Measurements from ENCODE around the gene TNN. TPM values are rescaled to one million over a fixed set of nuclear protein-coding genes. Genes with fewer than 3 reads are reported as not detected.
"Not testable (repeated sequence)": the region's sequence is repeated elsewhere in the genome, so short reads cannot be mapped to it uniquely, and the experiment has no call there.

The TNN gene
- total RNA-seq, 1 donor from 2014 or later, result not detected

DNA sequence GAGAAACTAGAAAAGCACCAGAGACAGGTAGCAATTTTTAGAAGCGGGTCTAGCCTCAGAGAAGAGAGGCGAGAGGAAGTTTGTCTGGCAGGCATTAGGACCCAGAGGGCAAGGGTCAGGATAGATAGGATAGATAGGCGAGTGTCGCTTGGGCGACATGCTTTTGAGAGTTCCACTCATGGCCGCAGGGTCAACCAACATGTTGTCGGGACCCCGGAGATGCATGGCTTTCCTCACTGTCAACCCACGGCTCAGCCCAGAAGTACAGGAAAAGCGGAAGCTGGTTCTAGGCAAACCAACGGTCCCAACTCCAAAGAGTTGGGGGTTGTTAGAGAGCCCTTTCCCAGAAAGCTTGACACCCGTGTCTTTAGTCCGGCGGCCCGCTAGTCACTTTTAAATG, 38.9 kb downstream of the TNN start:
- not testable (repeated sequence) for DNase-seq (ENCODE audit: low read depth, low spot score)

DNA sequence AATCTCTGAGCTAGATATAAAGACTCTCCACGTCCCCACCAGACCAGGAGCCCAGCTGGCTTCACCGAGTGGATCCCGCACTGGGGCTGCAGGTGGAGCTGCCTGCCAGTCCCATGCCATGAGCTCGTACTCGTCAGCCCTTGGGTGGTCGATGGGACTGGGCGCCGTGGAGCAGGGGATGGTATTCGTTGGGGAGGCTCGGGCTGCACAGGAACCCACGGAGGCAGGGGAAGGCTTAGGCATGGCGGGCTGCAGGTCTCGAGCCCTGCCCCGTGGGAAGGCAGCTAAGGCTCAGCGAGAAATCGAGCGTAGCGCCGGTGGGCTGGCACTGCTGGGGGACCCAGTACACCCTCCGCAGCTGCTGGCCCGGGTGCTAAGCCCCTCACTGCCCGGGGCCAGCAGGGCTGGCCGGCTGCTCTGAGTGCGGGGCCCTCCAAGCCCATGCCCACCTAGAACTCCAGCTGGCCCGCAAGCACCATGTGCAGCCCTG, 40.7 kb downstream of the TNN start:
- not testable (repeated sequence) for DNase-seq (ENCODE audit: low read depth, low spot score)

- DNase-seq (ENCODE audit: low read depth, low spot score), result no peak
Measured at GRCh38 chr1:175114996-175115395, 47.4 kb downstream of the TNN start.

- DNase-seq (ENCODE audit: low read depth, low spot score), result no peak
Measured at GRCh38 chr1:175116210-175116798, 48.7 kb downstream of the TNN start.

- DNase-seq (ENCODE audit: low read depth, low spot score), result no peak
Measured at GRCh38 chr1:175116903-175117302, 49.3 kb downstream of the TNN start.

- DNase-seq (ENCODE audit: low read depth, low spot score), result no peak
Measured at GRCh38 chr1:175118375-175119367, 51.0 kb downstream of the TNN start.

DNA sequence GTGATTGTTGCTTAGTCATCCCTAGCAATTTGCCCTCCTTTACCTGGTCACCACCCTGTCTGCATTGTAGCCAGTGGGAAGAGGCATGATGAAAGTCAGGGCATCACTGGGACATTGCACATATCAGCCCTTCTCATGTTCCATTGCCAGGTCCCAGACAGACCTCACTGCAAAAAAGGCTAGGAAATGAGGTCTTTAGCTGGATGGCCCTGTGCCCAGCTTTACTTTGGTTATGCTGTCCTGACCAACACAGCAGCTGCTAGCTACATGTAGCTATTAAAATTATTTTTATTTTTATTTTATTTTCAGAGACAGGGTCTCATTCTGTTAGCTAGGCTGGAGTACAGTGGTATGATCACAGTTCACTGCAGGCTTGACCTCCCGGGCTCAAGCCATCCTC, 52.9 kb downstream of the TNN start:
- no peak for DNase-seq (ENCODE audit: low read depth, low spot score)

- no peak for DNase-seq (ENCODE audit: low read depth, low spot score)
Measured at GRCh38 chr1:175124861-175125260, 57.2 kb downstream of the TNN start.

DNA sequence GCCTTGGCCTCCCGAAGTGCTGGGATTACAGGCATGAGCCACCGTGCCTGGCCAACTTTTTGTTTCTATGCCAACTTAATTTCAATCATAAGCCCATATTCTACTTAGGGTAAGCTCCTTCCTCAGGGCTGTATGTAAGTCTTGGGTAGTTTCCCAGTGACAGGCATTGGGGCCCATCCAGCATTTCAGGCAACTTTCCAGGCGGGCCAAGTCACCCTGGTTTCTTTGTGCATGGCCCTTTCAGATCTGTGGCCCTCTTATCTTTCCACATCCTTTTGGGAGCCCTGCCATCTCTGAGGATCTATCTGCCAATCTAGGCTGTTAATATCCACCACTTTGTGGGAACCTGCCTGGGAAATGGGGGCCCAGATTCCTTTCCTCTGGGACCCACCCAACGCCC, 58.7 kb downstream of the TNN start:
- DNase-seq (ENCODE audit: low read depth, low spot score), result no peak

DNA sequence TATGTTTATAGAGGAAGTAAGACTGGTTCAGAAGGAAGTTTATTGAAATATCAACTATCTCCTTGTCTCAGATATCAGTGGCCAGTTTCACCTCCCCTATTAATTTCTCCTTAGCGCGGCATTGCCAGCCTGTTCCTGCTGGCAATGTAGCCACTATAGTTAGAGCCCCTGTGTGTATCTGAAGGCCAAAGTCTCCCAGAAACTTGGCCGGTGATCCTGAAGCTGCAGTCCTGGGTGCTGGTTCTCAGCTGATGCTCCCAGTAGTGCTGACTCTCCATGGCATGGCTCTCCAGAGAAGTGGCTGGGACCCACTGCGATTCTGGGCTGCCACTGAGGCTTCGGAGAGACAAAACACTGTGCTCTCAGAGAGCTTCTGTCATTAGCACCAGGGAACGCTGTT, 59.9 kb downstream of the TNN start:
- DNase-seq (ENCODE audit: low read depth, low spot score), result no peak

DNA sequence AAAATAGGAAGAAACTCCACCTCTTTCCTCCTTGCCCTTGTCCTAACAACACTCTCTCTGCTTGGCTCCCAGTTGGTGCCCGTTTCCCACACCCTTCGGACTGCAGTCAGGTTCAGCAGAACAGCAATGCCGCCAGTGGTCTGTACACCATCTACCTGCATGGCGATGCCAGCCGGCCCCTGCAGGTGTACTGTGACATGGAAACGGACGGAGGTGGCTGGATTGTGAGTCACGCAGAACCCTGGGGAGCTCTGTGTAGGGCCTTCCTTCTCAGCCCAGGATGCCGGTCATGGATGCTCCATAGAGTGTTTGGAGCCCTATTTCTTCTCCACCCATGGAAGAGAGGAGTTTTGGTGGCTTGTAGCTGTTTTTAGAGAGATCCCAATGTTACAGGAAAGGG, 60.9 kb downstream of the TNN start:
- DNase-seq (ENCODE audit: low read depth, low spot score), result no peak

DNA sequence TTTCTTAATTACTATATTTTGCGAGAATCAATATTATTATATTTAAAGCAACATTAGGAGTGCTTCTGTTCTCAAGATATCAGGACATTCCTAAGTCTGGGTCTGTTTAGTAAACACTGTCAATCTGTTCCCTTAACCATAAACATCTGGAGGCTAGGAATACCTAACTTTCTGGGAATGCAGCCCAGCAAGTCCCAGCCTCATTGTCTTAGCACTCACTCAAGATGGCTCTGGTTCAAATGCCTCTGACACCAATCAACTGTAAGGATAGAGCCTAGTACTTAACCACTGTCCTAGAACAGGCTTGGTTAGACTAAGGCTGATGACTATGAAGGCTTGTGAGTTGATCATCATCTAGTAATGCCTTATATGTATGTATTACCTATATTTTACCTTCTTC, 61.5 kb downstream of the TNN start:
- no peak for DNase-seq (ENCODE audit: low read depth, low spot score)

GRCh38 chr1:175129644-175129996, 62.0 kb downstream of the TNN start:
- no peak for DNase-seq (ENCODE audit: low read depth, low spot score)

GRCh38 chr1:175129997-175130648, 62.5 kb downstream of the TNN start:
- DNase-seq (ENCODE audit: low read depth, low spot score), result no peak

GRCh38 chr1:175130649-175131045, 63.0 kb downstream of the TNN start:
- DNase-seq (ENCODE audit: low read depth, low spot score), result no peak

DNA sequence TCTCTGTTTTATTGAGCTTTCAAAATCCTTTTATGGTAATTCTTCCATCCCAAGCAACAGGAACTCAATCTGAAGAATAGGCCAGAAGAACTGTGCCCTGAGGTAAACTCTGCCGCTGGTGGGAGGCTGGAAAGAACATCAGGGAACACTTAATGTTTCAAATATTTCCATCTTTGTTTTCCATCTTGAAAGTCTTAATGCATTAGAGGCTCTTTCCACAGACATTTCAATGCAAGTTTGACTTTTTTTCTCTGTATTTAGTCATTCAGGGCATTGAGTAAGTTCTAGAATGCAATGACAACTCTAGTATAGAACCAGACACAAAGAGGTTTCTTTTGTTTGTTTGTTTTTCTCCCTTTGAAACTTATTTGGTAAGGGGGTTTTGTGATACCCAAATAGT, 63.5 kb downstream of the TNN start:
- DNase-seq (ENCODE audit: low read depth, low spot score), result no peak

DNA sequence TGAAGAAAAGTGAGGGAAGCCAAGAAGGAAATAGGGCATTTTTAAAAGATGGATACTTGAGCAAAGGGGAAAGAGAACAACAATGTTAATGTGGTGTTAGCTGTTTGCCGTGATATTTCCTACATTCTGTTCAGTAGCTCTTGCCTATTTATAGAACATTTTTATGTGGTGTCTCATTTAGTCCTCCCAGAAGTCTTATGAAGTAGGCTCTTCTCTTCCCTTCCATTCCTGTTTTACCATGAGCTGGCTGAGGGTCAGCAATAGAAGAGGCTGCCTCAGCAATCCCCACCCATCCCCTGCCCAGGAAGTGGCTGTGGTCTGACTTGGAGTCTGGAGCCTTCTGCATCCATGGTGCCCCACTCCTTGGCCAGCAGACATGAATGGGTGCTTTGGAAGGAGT, 64.8 kb downstream of the TNN start:
- DNase-seq (ENCODE audit: low read depth, low spot score), result no peak

- DNase-seq (ENCODE audit: low read depth, low spot score), result no peak
Measured at GRCh38 chr1:175133673-175134435, 66.2 kb downstream of the TNN start.

- no peak for DNase-seq (ENCODE audit: low read depth, low spot score)
Measured at GRCh38 chr1:175134500-175134899, 66.9 kb downstream of the TNN start.

DNA sequence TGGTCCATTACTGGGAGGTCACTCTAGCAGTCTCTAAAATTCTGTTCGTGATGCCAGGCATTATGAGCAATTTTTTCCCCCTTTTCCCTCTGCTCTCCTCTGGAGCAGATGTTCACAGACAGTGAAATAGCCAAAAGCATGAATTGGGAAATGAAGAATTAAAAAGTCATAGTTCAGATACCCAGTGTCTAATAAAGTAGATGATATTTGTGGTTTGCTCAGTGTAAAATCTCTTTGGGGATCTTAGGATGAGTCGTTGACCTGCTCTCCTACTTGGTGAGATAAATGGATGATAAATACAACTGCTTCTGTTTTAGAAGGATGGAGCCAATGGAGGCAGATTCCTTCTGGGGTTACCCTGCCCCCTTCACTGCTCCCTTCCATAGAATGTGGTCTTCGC, 68.6 kb downstream of the TNN start:
- no peak for DNase-seq (ENCODE audit: low read depth, low spot score)

- no peak for DNase-seq (ENCODE audit: low read depth, low spot score)
Measured at GRCh38 chr1:175137369-175137768, 69.7 kb downstream of the TNN start.

GRCh38 chr1:175138579-175138978, 70.9 kb downstream of the TNN start:
- DNase-seq (ENCODE audit: low read depth, low spot score), result no peak

Measured in pulmonary artery endothelial cell (primary cell).